GM20431 (cell line): ENCODE data around the gene MOSMO.
"Not testable (repeated sequence)": the region's sequence is repeated elsewhere in the genome, so short reads cannot be mapped to it uniquely, and the experiment has no call there.

Experiments used
- in situ Hi-C: fragments of 300-500 bp; cut with MseI, MboI; formaldehyde crosslinking; loops from one replicate; pipeline ENCODE4 v1.15.0; 2020; ENCODE audit warnings: low sequenced_read_pairs; ENCODE audit not compliant: unreplicated experiment

Gene MOSMO

GRCh38 chr16:22031483-22032083 lies 23.7 kb downstream of the MOSMO start:
- in situ Hi-C loops = no loop called here

- in situ Hi-C loops = no loop called here
Observed at GRCh38 chr16:22034503-22034902, 26.6 kb downstream of the MOSMO start.

GRCh38 chr16:22035153-22035552 lies 27.2 kb downstream of the MOSMO start:
- in situ Hi-C loops = no loop called here

- in situ Hi-C loops = not testable (repeated sequence)
Observed at GRCh38 chr16:22043882-22044281, 36.0 kb downstream of the MOSMO start.

- in situ Hi-C loops = not testable (repeated sequence)
Observed at GRCh38 chr16:22045888-22046287, 38.0 kb downstream of the MOSMO start.

GRCh38 chr16:22050963-22051362 lies 43.1 kb downstream of the MOSMO start:
- in situ Hi-C loops = no loop called here

- in situ Hi-C loops = no loop called here
Observed at GRCh38 chr16:22052980-22053379, 45.1 kb downstream of the MOSMO start.

- in situ Hi-C loops = no loop called here
Observed at GRCh38 chr16:22053921-22054341, 46.0 kb downstream of the MOSMO start.

- in situ Hi-C loops = no loop called here
Observed at GRCh38 chr16:22054847-22055590, 47.1 kb downstream of the MOSMO start.

- in situ Hi-C loops = no loop called here
Observed at GRCh38 chr16:22055881-22056280, 48.0 kb downstream of the MOSMO start.

GRCh38 chr16:22063888-22064467 lies 56.1 kb downstream of the MOSMO start:
- in situ Hi-C loops = no loop called here

- in situ Hi-C loops = no loop called here
Observed at GRCh38 chr16:22065252-22065651, 57.3 kb downstream of the MOSMO start.

GRCh38 chr16:22070361-22071330 lies 62.7 kb downstream of the MOSMO start:
- in situ Hi-C loops = no loop called here

GRCh38 chr16:22071331-22071910 lies 63.5 kb downstream of the MOSMO start:
- in situ Hi-C loops = no loop called here

GRCh38 chr16:22073350-22073749 lies 65.4 kb downstream of the MOSMO start:
- in situ Hi-C loops = no loop called here

GRCh38 chr16:22075043-22075757 lies 67.3 kb downstream of the MOSMO start:
- in situ Hi-C loops = loop anchor here (5.0 kb wide), 1 partner anchor 73 kb away; the partner anchor contains the start of gene PDZD9

- in situ Hi-C loops = loop anchor here (5.0 kb wide), 1 partner anchor 73 kb away; the partner anchor contains the start of gene PDZD9
Observed at GRCh38 chr16:22075776-22076175, 67.9 kb downstream of the MOSMO start.

GRCh38 chr16:22077700-22078313 lies 69.9 kb downstream of the MOSMO start:
- in situ Hi-C loops = loop anchor here (5.0 kb wide), 1 partner anchor 76 kb away; the partner anchor contains the start of gene PDZD9

GRCh38 chr16:22078656-22079055 lies 70.7 kb downstream of the MOSMO start:
- in situ Hi-C loops = loop anchor here (5.0 kb wide), 1 partner anchor 76 kb away; the partner anchor contains the start of gene PDZD9
